Kidney epithelial cell (primary cell): ENCODE data around the gene CCR7. TPM values are rescaled to one million over a fixed set of nuclear protein-coding genes. Genes with fewer than 3 reads are reported as not detected.

Experiments
- DNase-seq: peaks from one replicate; pipeline ENCODE4 v3.0.0-alpha.2; 2010; ENCODE audit warnings: low read depth
- H3K27me3 ChIP-seq: 2 replicates; pipeline ENCODE4 v1.6.0; 2011; ENCODE audit warnings: low read length; ENCODE audit not compliant: control insufficient read depth, insufficient read depth
- H3K36me3 ChIP-seq: 2 replicates; pipeline ENCODE4 v1.5.1; 2011; ENCODE audit warnings: low read length; ENCODE audit not compliant: control insufficient read depth, insufficient read depth
- H3K4me3 ChIP-seq: 2 replicates; pipeline ENCODE4 v1.5.1; 2011; ENCODE audit warnings: low read depth, mild to moderate bottlenecking, control low read depth, low read length
- CTCF ChIP-seq: IDR thresholded peaks from 2 replicates; pipeline ENCODE4 v1.5.1; 2011; ENCODE audit warnings: mild to moderate bottlenecking, moderate library complexity, low read length, control low read depth, inconsistent platforms; ENCODE audit not compliant: insufficient read depth, poor library complexity, severe bottlenecking
- total RNA-seq: library from RNA; depleted of rRNA; stranded (reverse); fragments of >200 nt; gene quantifications from 2 replicates; pipeline ENCODE4 v1.2.3, GENCODE V29; 2015

Gene CCR7
- total RNA-seq, 1 donor from 2014 or later, result not detected

DNA sequence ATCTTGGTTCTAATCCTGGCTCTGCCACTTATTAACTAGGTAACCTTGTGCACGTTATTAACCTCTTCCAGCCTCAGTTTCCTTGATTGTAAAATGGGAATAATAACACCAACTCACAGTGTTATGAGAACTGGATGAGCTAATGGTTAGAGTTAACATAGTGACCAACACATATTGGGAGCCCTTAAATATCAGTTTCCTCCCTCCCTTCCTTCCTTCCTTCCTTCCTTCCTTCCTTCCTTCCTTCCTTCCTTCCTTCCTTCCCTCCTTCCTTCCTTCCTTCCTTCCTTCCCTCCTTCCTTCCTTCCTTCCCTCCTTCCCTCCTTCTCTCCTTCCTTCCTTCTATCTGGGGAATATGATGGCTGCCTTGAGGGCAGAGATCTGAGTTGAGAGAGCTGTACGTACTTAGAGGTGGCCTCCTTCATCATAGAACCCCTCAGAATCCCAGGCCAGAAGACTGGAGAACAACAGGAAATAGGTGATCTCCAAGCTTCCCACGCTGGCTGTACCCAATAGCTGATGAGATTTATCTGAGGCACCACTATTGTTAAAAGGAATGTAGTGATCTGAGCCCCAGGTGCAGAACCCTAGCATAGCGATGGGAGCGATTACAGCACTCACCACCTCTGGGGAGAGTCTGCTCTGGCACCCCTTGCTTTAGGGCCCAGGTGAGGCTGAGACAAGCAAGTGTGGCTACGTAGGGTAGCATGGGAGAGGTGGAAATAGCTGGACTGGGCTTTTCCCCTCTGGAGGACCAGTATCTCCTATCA lies 26.2 kb downstream of the CCR7 start:
- no peak for TF ChIP-seq CTCF
- Histone ChIP-seq H3K27me3 (no peaks in the 10 kb centered on the region), H3K36me3 (no peaks in the 10 kb centered on the region), H3K4me3 (no peak overlapping the region)
- DNase-seq, result no peak

GRCh38 chr17:40538019-40538935 lies 27.0 kb downstream of the CCR7 start:
- H3K27me3 ChIP-seq, result no peaks in the 10 kb centered on the region
- TF ChIP-seq CTCF, result no peak
- no peaks in the 10 kb centered on the region for H3K36me3 ChIP-seq
- no peak overlapping the region for H3K4me3 ChIP-seq
- no peak for DNase-seq

DNA sequence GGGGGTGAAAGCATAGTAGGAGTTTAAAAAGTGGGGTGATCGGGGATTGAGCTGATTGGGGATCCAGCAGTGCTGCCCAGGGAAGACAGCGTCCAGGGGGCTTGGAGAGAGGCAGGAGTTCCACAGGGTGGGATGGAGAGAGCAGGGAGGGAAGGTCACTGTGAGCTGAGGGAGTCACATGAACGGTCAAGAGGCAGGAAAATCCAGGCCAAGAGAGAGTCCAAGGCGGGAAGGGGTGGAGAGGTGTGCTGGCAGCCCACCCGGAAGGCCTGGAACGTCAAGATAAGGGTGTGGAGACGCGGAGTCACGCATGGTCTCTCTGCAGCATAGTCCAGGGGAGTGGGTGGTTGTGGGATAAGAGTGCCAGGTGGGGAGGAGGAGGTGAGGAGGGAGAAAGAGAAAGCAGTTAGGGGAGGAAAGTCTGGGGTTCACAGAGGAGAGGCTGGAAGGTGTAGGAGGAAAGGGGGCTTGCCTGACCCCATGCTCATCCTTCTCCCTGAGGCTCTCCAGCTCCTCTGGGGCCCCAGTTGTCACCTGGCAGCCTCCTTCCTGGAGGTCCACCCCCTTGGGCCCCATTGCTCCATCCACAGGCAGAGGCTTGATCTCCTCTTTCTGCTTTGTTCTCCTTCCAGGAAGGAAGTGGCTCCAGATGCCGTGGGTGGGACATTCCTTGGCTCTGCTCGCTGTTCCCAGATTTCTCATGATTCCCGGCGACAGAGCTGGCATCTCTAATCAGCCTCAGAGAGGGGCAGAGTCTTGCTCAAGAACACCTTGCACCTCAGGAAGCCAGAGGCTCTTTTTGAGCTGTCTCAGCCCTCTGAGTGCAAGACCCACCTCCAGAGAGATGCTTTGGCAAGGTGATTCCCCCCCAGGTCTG lies 28.7 kb downstream of the CCR7 start:
- no peak overlapping the region for H3K4me3 ChIP-seq
- H3K27me3 ChIP-seq, result no peaks in the 10 kb centered on the region
- no peak for DNase-seq
- no peaks in the 10 kb centered on the region for H3K36me3 ChIP-seq
- TF ChIP-seq CTCF, result no peak

DNA sequence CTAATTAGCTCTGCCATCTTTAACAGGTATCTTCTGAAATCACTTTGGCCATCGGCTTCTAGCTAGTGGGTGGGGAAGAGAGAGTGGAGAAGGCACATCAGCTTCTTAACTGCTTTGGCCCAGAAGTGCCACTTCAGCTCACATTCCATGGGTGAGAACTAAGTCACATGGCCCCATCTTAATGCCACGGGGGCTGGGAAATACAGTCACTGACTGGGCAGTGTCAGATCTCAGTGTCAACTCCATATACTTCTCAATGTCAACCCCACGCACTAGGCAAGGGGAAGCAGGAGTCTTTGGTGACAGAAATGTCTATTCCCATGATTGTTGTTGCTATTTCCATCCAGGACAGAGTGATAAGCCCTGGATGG lies 29.4 kb downstream of the CCR7 start:
- no peak for DNase-seq
- Histone ChIP-seq H3K27me3 (no peaks in the 10 kb centered on the region), H3K4me3 (no peak overlapping the region), H3K36me3 (no peaks in the 10 kb centered on the region)
- no peak for TF ChIP-seq CTCF

DNA sequence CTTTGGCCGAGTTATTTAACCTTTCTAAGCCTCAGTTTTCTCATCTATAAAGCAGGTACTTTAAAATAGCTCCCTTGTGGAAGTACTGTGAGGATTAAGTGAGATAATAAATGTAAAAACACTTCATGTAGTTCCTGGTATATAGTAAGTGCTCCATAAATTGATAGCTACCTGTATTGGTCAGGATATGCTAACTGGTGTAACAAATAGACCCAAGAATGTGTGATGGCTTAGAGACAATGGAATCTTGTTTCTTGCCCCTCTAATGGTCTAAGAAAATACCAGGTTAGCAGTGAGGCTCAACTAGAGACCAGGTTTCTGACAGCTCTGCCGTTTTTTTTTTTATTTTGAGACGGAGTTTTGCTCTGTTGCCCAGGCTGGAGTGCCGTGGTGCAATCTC lies 29.8 kb downstream of the CCR7 start:
- DNase-seq, result no peak
- TF ChIP-seq CTCF, result no peak
- no peaks in the 10 kb centered on the region for H3K36me3 ChIP-seq

More for the DNA sequence above, 29.8 kb downstream of the CCR7 start:
- H3K4me3 ChIP-seq, result no peak overlapping the region
- no peaks in the 10 kb centered on the region for H3K27me3 ChIP-seq
